HEK293T (cell line): ENCODE measurements around the gene STAC.
"Not testable (repeated sequence)": the region's sequence is repeated elsewhere in the genome, so short reads cannot be mapped to it uniquely, and the experiment has no call there.

ENCODE experiments used
- CTCF ChIA-PET: fragments of 350-600 bp; formaldehyde crosslinking; extraction: SDS; loops from one replicate; lab custom pipeline; 2021; ENCODE audit warnings: antibody characterized with exemption, inconsistent platforms; lab: Yijun Ruan, JAX
- POLR2A ChIA-PET: fragments of 350-600 bp; formaldehyde crosslinking; extraction: SDS; loops from one replicate; lab custom pipeline; 2020; ENCODE audit warnings: antibody characterized with exemption, inconsistent platforms; lab: Yijun Ruan, JAX
- DNase-seq: peaks from one replicate; pipeline ENCODE4 v3.0.0; 2012; ENCODE audit warnings: mixed read lengths; ENCODE audit errors: extremely low spot score
- ARNT ChIP-seq: fragments of 450-650 bp; IDR thresholded peaks from 2 replicates; pipeline ENCODE4 v1.6.1; 2017; ENCODE audit warnings: mild to moderate bottlenecking
- BHLHE40 ChIP-seq: fragments of 450-650 bp; IDR thresholded peaks from 2 replicates; pipeline ENCODE4 v1.6.1; 2016; ENCODE audit warnings: mild to moderate bottlenecking, moderate library complexity, borderline replicate concordance
- CTBP1 ChIP-seq: fragments of 450-650 bp; IDR thresholded peaks from 2 replicates; pipeline ENCODE4 v1.6.1; 2016; ENCODE audit warnings: borderline replicate concordance
- ELF4 ChIP-seq: fragments of 450-650 bp; IDR thresholded peaks from 2 replicates; pipeline ENCODE4 v1.6.1; 2017; ENCODE audit warnings: antibody characterized with exemption
- FOXA1 ChIP-seq: fragments of 450-650 bp; IDR thresholded peaks from 2 replicates; pipeline ENCODE4 v1.6.1; 2016; ENCODE audit warnings: mild to moderate bottlenecking
- FOXK2 ChIP-seq: fragments of 450-650 bp; IDR thresholded peaks from 2 replicates; pipeline ENCODE4 v1.6.1; 2016; ENCODE audit warnings: mild to moderate bottlenecking
- FOXM1 ChIP-seq: fragments of 450-650 bp; IDR thresholded peaks from 2 replicates; pipeline ENCODE4 v1.6.1; 2017; ENCODE audit warnings: mild to moderate bottlenecking, borderline replicate concordance
- HDGF ChIP-seq: fragments of 450-650 bp; IDR thresholded peaks from 2 replicates; pipeline ENCODE4 v1.6.1; 2017; ENCODE audit warnings: antibody characterized with exemption, borderline replicate concordance
- L3MBTL2 ChIP-seq: fragments of 450-650 bp; conservative IDR thresholded peaks from 2 replicates; pipeline ENCODE4 v1.6.1; 2016; ENCODE audit warnings: mild to moderate bottlenecking
- LEF1 ChIP-seq: fragments of 450-650 bp; IDR thresholded peaks from 2 replicates; pipeline ENCODE4 v1.6.1; 2017; ENCODE audit warnings: mild to moderate bottlenecking, borderline replicate concordance
- NFRKB ChIP-seq: fragments of 450-650 bp; IDR thresholded peaks from 2 replicates; pipeline ENCODE4 v1.6.1; 2016; ENCODE audit warnings: mild to moderate bottlenecking, moderate library complexity
- SP1 ChIP-seq: fragments of 450-650 bp; IDR thresholded peaks from 2 replicates; pipeline ENCODE4 v1.6.1; 2017
- SUZ12 ChIP-seq: fragments of 450-650 bp; IDR thresholded peaks from 2 replicates; pipeline ENCODE4 v1.6.1; 2016; ENCODE audit warnings: mild to moderate bottlenecking
- TARDBP ChIP-seq: fragments of 450-650 bp; IDR thresholded peaks from 2 replicates; pipeline ENCODE4 v1.6.1; 2016
- ZNF384 ChIP-seq: fragments of 450-650 bp; IDR thresholded peaks from 2 replicates; pipeline ENCODE4 v1.6.1; 2016
- TF ChIP-seq, protein P1 (sequence below): fragments of 450-650 bp; IDR thresholded peaks from 2 replicates; pipeline ENCODE4 v1.6.1; 2016

Gene STAC

GRCh38 chr3:36455406-36455805, 75.1 kb downstream of the STAC start:
- DNase-seq, result no peak
- ChIA-PET POLR2A (no interaction called here), CTCF (no interaction called here)
- no peak for TF ChIP-seq SP1
- no peak for TF ChIP-seq FOXA1
- no peak for TF ChIP-seq CTBP1
- TF ChIP-seq FOXK2, result no peak
- no peak for TF ChIP-seq L3MBTL2
- TF ChIP-seq HDGF, result no peak
- TF ChIP-seq ZNF384, result no peak
- TF ChIP-seq TARDBP, result no peak
- TF ChIP-seq ARNT, result no peak
- TF ChIP-seq SUZ12, result no peak
- TF ChIP-seq, protein P1, sequence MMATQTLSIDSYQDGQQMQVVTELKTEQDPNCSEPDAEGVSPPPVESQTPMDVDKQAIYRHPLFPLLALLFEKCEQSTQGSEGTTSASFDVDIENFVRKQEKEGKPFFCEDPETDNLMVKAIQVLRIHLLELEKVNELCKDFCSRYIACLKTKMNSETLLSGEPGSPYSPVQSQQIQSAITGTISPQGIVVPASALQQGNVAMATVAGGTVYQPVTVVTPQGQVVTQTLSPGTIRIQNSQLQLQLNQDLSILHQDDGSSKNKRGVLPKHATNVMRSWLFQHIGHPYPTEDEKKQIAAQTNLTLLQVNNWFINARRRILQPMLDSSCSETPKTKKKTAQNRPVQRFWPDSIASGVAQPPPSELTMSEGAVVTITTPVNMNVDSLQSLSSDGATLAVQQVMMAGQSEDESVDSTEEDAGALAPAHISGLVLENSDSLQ, result no peak
- TF ChIP-seq LEF1, result no peak
- no peak for TF ChIP-seq NFRKB
- no peak for TF ChIP-seq ELF4
- TF ChIP-seq BHLHE40, result no peak
- no peak for TF ChIP-seq FOXM1

DNA sequence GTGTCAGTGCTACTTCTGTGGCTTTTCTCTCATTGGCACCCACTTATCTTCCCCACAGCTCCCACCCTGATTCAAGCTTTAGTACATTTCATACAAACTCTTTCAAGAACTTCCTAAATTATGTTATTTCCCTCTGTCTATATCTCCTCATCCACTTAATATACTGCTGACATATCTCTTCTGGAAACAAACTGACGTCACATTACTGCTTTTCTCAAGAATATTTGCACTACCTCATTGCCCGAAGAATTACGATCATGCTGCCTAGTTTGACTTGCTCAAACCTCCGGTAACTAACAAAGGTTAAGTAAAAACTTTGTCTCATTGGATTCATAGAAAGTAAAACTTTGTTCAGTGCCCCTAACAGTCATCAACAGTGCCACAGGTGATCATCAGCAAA, 76.5 kb downstream of the STAC start:
- TF ChIP-seq CTBP1 (no peak), SP1 (no peak), ZNF384 (no peak), TARDBP (no peak), ARNT (no peak), L3MBTL2 (no peak), FOXK2 (no peak), FOXM1 (no peak), HDGF (no peak), LEF1 (no peak), ELF4 (no peak), FOXA1 (no peak), BHLHE40 (no peak), SUZ12 (no peak), NFRKB (no peak)
- TF ChIP-seq, protein P1, result no peak
- ChIA-PET CTCF (no interaction called here), POLR2A (no interaction called here)
- DNase-seq, result no peak

DNA sequence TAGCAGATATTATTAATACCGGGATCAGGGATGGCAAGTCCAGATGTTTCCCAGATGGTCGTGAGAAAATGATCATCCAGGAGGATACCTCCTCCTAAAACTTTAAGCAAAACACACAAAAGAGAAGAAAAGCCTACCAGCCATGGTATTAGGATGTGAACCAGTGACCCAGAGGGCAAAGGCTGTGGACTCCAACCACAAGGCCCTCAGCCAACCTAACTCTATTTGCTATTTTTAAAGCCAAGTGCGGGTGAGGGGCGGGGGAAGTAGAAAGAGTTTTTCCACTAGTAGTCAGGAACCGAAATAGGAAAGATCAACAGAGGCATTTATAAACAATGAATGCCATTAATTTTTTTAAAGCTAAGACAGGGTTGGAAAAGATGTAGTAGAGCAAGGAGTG, 77.4 kb downstream of the STAC start:
- POLR2A ChIA-PET, result no interaction called here
- TF ChIP-seq ELF4 (no peak), ZNF384 (no peak), FOXM1 (no peak), FOXK2 (no peak), HDGF (no peak)
- TF ChIP-seq, protein P1, result no peak
- CTCF ChIA-PET, result no interaction called here
- no peak for DNase-seq

DNA sequence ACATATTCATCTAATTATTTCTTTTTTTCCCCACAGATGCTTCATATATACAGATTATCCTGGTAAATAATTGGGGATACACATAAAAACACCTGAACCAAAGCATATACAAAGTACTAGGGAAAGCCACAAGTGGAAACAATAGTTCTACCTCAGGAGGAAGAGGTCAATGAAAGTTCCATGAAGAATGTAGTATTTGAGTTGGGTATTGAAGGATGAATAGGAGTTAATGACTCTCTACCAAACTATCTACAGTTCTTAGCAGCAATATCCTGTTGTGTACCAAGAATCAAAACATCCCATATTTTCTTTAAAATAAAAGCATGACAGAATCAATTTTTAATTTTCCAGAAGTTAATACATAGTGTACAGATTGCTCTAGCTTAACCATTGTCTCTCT, 78.9 kb downstream of the STAC start:
- ChIA-PET CTCF (no interaction called here), POLR2A (no interaction called here)
- TF ChIP-seq, protein P1, result no peak
- TF ChIP-seq TARDBP (no peak), FOXA1 (no peak), HDGF (no peak), L3MBTL2 (no peak), SUZ12 (no peak), ELF4 (no peak), ARNT (no peak), LEF1 (no peak), ZNF384 (no peak), FOXM1 (no peak), BHLHE40 (no peak), NFRKB (no peak)
- DNase-seq, result no peak

DNA sequence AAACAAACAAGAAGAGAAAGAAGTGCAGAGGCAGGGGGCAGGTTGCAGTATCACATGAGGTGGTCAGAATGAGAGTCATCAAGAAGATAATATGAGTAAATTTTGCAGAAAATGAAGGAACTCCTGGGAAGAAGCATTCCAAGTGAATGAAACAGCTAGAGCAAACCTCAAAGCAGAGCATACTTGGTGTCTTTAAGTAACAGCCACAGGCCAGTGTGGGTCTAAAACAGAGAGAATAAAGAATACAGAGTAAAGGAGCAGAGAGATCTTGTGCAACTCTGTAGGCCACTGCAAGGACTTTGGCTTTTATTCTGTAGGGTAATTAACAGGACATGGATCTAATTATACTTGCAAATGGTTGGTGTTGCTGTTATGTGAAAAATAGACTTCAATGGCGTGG, 81.3 kb downstream of the STAC start:
- ChIA-PET POLR2A (no interaction called here), CTCF (no interaction called here)
- TF ChIP-seq FOXK2 (no peak), ZNF384 (no peak), CTBP1 (no peak), L3MBTL2 (no peak), BHLHE40 (no peak), FOXA1 (no peak), ELF4 (no peak), FOXM1 (no peak), HDGF (no peak), SUZ12 (no peak), TARDBP (no peak), NFRKB (no peak), LEF1 (no peak), ARNT (no peak)
- TF ChIP-seq, protein P1, result no peak
- no peak for DNase-seq

DNA sequence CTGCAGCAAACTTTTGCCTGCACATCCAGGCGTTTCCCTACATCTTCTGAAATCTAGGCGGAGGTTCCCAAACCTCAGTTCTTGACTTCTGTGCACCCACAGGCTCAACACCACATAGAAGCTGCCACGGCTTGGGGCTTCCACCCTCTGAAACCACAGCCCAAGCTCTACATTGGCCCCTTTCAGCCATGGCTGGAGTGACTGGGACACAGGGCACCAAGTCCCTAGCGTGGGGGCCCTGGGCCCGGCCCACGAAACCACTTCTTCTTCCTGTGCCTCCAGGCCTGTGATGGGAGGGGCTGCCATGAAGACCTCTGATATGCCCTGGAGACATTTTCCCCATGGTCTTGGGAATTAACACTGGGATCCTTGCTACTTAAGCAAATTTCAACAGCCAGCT, 91.7 kb downstream of the STAC start:
- CTCF ChIA-PET, POLR2A ChIA-PET, DNase-seq: not testable (repeated sequence)
